HepG2 (cell line): ENCODE results near the gene LRRFIP2. TPM values are rescaled to one million over a fixed set of nuclear protein-coding genes. Genes with fewer than 3 reads are reported as not detected.

Experiments used
- ATAC-seq: fragments of 200-7000 bp; cut with Tn5 transposase; 3 replicates; pipeline ENCODE4 v1.9.1; 2020; ENCODE audit warnings: mild to moderate bottlenecking, moderate library complexity
- BruUV-seq: library from RNA; stranded (reverse); fragments of 400-500 nt; replicated peaks from 2 replicates; lab custom pipeline; 2021; lab: Mats Ljungman, UMichigan
- CTCF ChIA-PET: fragments of 300-600 bp; formaldehyde crosslinking; extraction: SDS; loops from one replicate; lab custom pipeline; 2021; ENCODE audit warnings: low total read pairs, inconsistent platforms, low intra/inter-chr PET ratio; lab: Yijun Ruan, JAX
- POLR2A ChIA-PET: fragments of 350-600 bp; sonication (Branson Sonifier 250); formaldehyde crosslinking; loops from one replicate; lab custom pipeline; 2020; ENCODE audit warnings: antibody characterized with exemption, inconsistent platforms; lab: Yijun Ruan, JAX
- DNase-seq: peaks from one replicate; pipeline ENCODE4 v3.0.0-alpha.2; 2015; ENCODE audit warnings: low spot score
- FAIRE-seq: peaks from 3 replicates; lab custom pipeline; 2011; peaks lifted over from hg19 to GRCh38; lab: Jason Lieb, UNC
- H2AFZ ChIP-seq: one replicate; pipeline ENCODE4 v1.6.1; 2011; ENCODE audit warnings: low read length, inconsistent platforms
- H3K27ac ChIP-seq: fragments of 300-600 bp; 3 replicates; pipeline ENCODE4 v1.8.0; 2011; ENCODE audit warnings: mixed run types, mild to moderate bottlenecking, mixed read lengths, low read length, inconsistent platforms; ENCODE audit not compliant: insufficient read depth; ENCODE audit errors: extremely low read length
- H3K27me3 ChIP-seq, 2 experiments: fragments of 200-600 bp in 1 of 2; 2 replicates in 1 of 2; 3 replicates in 1 of 2; pipeline versions ENCODE4 v1.6.0 to v1.8.0; 2011; ENCODE audit warnings: low read length in 2 of 2, mild to moderate bottlenecking in 2 of 2, moderate library complexity in 2 of 2, inconsistent platforms in 1 of 2; ENCODE audit not compliant: insufficient read depth in 2 of 2, control insufficient read depth in 1 of 2
- H3K36me3 ChIP-seq, 2 experiments: fragments of 200-600 bp in 1 of 2; replicated peaks in 1 of 2; 2 replicates in 1 of 2; 3 replicates in 1 of 2; pipeline versions ENCODE4 v1.5.1 to v1.8.0; 2011; ENCODE audit warnings: low read length in 2 of 2, inconsistent platforms in 1 of 2; ENCODE audit not compliant: insufficient read depth in 2 of 2, control insufficient read depth in 1 of 2
- H3K4me1 ChIP-seq: 2 replicates; pipeline ENCODE4 v1.5.1; 2012; ENCODE audit warnings: low read length, inconsistent platforms; ENCODE audit not compliant: insufficient read depth
- H3K4me2 ChIP-seq: 2 replicates; pipeline ENCODE4 v1.6.0; 2011; ENCODE audit warnings: low read depth, low read length, inconsistent platforms
- H3K4me3 ChIP-seq, 3 experiments: fragments of 200-600 bp in 1 of 3; sonication (generic), shearing (Covaris generic) in 1 of 3; replicated peaks in 1 of 3; 2 replicates each; pipeline ENCODE4 v1.5.1; 2011 to 2016; ENCODE audit warnings: low read length in 3 of 3, inconsistent platforms in 2 of 3, low read depth in 2 of 3, mild to moderate bottlenecking in 2 of 3, control low read depth in 1 of 3, mixed read lengths in 1 of 3; ENCODE audit not compliant: insufficient read depth in 1 of 3
- H3K79me2 ChIP-seq: one replicate; pipeline ENCODE4 v1.6.1; 2011; ENCODE audit warnings: low read length, inconsistent platforms; ENCODE audit not compliant: insufficient read depth
- H3K9ac ChIP-seq: 2 replicates; pipeline ENCODE4 v1.6.0; 2011; ENCODE audit warnings: mild to moderate bottlenecking, low read depth, low read length, inconsistent platforms; ENCODE audit not compliant: insufficient read depth
- H3K9me3 ChIP-seq: 2 replicates; pipeline ENCODE4 v1.5.1; 2012; ENCODE audit warnings: mild to moderate bottlenecking, low read length
- H4K20me1 ChIP-seq: 2 replicates; pipeline ENCODE4 v1.6.0; 2011; ENCODE audit warnings: inconsistent platforms, mild to moderate bottlenecking, low read length, moderate library complexity; ENCODE audit not compliant: insufficient read depth
- BRCA1 ChIP-seq: sonication (generic); formaldehyde crosslinking; IDR thresholded peaks from 2 replicates; pipeline ENCODE4 v1.4.0; 2020; ENCODE audit warnings: missing genetic modification reagents
- EHMT2 ChIP-seq: fragments of 200-600 bp; sonication (generic); IDR thresholded peaks from 2 replicates; pipeline ENCODE4 v1.7.0; 2017; ENCODE audit warnings: antibody characterized with exemption, low read depth, low read length, borderline replicate concordance
- MAX ChIP-seq: IDR thresholded peaks from 2 replicates; pipeline ENCODE4 v1.6.1; 2012; ENCODE audit warnings: inconsistent platforms
- NR2F2 ChIP-seq: IDR thresholded peaks from 2 replicates; pipeline ENCODE4 v1.6.1; 2012; ENCODE audit warnings: low read depth, inconsistent platforms, borderline replicate concordance
- POGK ChIP-seq: sonication (generic); formaldehyde crosslinking; conservative IDR thresholded peaks from 2 replicates; pipeline ENCODE4 v1.8.0; 2022; ENCODE audit warnings: mild to moderate bottlenecking, moderate library complexity, missing genetic modification reagents
- SMAD1 ChIP-seq: sonication (generic); formaldehyde crosslinking; IDR thresholded peaks from 2 replicates; pipeline ENCODE4 v1.4.0; 2020; ENCODE audit warnings: missing genetic modification reagents, low read depth, mild to moderate bottlenecking, borderline replicate concordance
- SNAPC2 ChIP-seq: sonication (generic); formaldehyde crosslinking; IDR thresholded peaks from 2 replicates; pipeline ENCODE4 v1.8.1; 2022; ENCODE audit warnings: mild to moderate bottlenecking, missing genetic modification reagents
- ZBTB34 ChIP-seq: sonication (generic); formaldehyde crosslinking; IDR thresholded peaks from 2 replicates; pipeline ENCODE4 v1.8.0; 2022; ENCODE audit warnings: mild to moderate bottlenecking, missing genetic modification reagents
- ZNF101 ChIP-seq: sonication (generic); formaldehyde crosslinking; IDR thresholded peaks from 2 replicates; pipeline ENCODE4 v1.4.0; 2020; ENCODE audit warnings: mild to moderate bottlenecking, low read depth, missing genetic modification reagents, borderline replicate concordance
- ZNF274 ChIP-seq: sonication (generic); formaldehyde crosslinking; IDR thresholded peaks from 2 replicates; pipeline ENCODE4 v1.5.1; 2020; ENCODE audit warnings: mild to moderate bottlenecking, missing genetic modification reagents
- ZNF546 ChIP-seq: sonication (generic); formaldehyde crosslinking; conservative IDR thresholded peaks from 2 replicates; pipeline ENCODE4 v1.8.1; 2023; ENCODE audit warnings: mild to moderate bottlenecking, missing genetic modification reagents
- ZNF816 ChIP-seq: sonication (generic); formaldehyde crosslinking; IDR thresholded peaks from 2 replicates; pipeline ENCODE4 v1.8.0; 2022; ENCODE audit warnings: missing genetic modification reagents, mild to moderate bottlenecking, borderline replicate concordance
- WGBS: methylation state at CpG from one replicate; pipeline ENCODE4 v1.1.6; 2017; ENCODE audit warnings: low lambda C conversion rate; 5-methylcytosine and 5-hydroxymethylcytosine counted together
- in situ Hi-C: cut with HindIII; loops from 2 replicates; pipeline ENCODE4 v1.10.0; 2017; ENCODE audit warnings: low pct_unique_long_range_greater_than_20kb; ENCODE audit not compliant: extremely low pct_ligation_motif_present
- intact Hi-C: fragments of 100-400 bp; cut with micrococcal nuclease; formaldehyde crosslinking; loops from one replicate; pipeline ENCODE4 v1.10.0; 2022; ENCODE audit not compliant: unreplicated experiment
- polyA plus RNA-seq, 8 experiments: library from polyadenylated mRNA; depleted of rRNA in 3 of 8; stranded (reverse) in 7 of 8; unstranded in 1 of 8; fragments of >200 nt; fragmentation: Illumina TruSeq in 4 of 8; extraction: Trizol in 4 of 8; gene quantifications; 2 replicates each; pipeline versions ENCODE4 v1.2.1 to v1.2.3, GENCODE V29; 2011 to 2016; ENCODE audit warnings: low read depth in 4 of 8, missing spikeins in 1 of 8, mixed read lengths in 1 of 8; ENCODE audit not compliant: insufficient read depth in 1 of 8
- total RNA-seq, 5 experiments: library from RNA; depleted of rRNA; stranded (reverse); fragments of >200 nt; fragmentation: Illumina TruSeq; extraction: Trizol; gene quantifications; 2 replicates each; pipeline ENCODE4 v1.2.3, GENCODE V29; 2016; ENCODE audit warnings: low read depth in 1 of 5

The LRRFIP2 gene
- total and polyA plus RNA-seq, 2 of the 13 experiments (the other 11 are each of a cell fraction or from before 2014, with no cell fraction given) = 13.5 to 32.2 TPM

GRCh38 chr3:37041546-37042195, 132.7 kb downstream of the LRRFIP2 start:
- no peak for ATAC-seq
- no peaks in the 10 kb centered on the region for H4K20me1 ChIP-seq
- POLR2A ChIA-PET = no interaction called here
- no peak for TF ChIP-seq BRCA1
- no peak for TF ChIP-seq NR2F2
- no peak for TF ChIP-seq ZNF546 (CRISPR knock-in tag)
- no peak for TF ChIP-seq SNAPC2 (CRISPR knock-in tag)
- no peak for TF ChIP-seq ZNF274 (CRISPR knock-in tag)
- no peak for TF ChIP-seq SMAD1 (CRISPR knock-in tag)
- TF ChIP-seq, all 625 proteins: peak for 0
- Histone ChIP-seq H3K9ac (no peak overlapping the region), H3K79me2 (no peaks in the 10 kb centered on the region), H3K36me3 (peaks cover 9 to 51% of the 10 kb centered on the region in 2 experiments), H3K9me3 (no peaks in the 10 kb centered on the region), H3K27me3 (no peaks in the 10 kb centered on the region; a peak in 1 of 5 replicates), H3K4me1 (no peaks in the 10 kb centered on the region), H3K27ac (no peak overlapping the region), H2AFZ (no peak overlapping the region), H3K4me2 (no peak overlapping the region), H3K4me3 (no peak overlapping the region)
- CTCF ChIA-PET = no interaction called here
- in situ Hi-C loops (no loop called here), intact Hi-C loops (no loop called here)
- DNase-seq = no peak
- no TSS peak for BruUV-seq
- FAIRE-seq = no peak
- WGBS = 100% methylated on average over 1 of the region's 1 CpG

- no peaks in the 10 kb centered on the region for H4K20me1 ChIP-seq
- H3K9me3 ChIP-seq = no peaks in the 10 kb centered on the region
- intact Hi-C loops (no loop called here), in situ Hi-C loops (no loop called here)
- H3K9ac ChIP-seq = no peak overlapping the region
- BruUV-seq = no TSS peak
- no peaks in the 10 kb centered on the region; a peak in 1 of 5 replicates for H3K27me3 ChIP-seq
- peaks cover 10 to 63% of the 10 kb centered on the region in 2 experiments for H3K36me3 ChIP-seq
- no peaks in the 10 kb centered on the region for H3K79me2 ChIP-seq
- ATAC-seq = no peak
- POLR2A ChIA-PET = no interaction called here
- DNase-seq = no peak
- H3K4me1 ChIP-seq = no peaks in the 10 kb centered on the region
- no peak overlapping the region for H3K4me3 ChIP-seq
- FAIRE-seq = no peak
- WGBS = 89% methylated on average over 1 of the region's 1 CpG
- CTCF ChIA-PET = no interaction called here
- no peak overlapping the region for H2AFZ ChIP-seq
- H3K4me2 ChIP-seq = no peak overlapping the region
- H3K27ac ChIP-seq = no peak overlapping the region
- TF ChIP-seq MAX (no peak), EHMT2 (no peak), ZBTB34 (CRISPR knock-in tag) (no peak), ZNF816 (CRISPR knock-in tag) (no peak), ZNF101 (CRISPR knock-in tag) (no peak), POGK (CRISPR knock-in tag) (no peak)
Observed at GRCh38 chr3:37040231-37040630, 134.2 kb downstream of the LRRFIP2 start.
